Keratinocyte (primary cell): ENCODE results near the gene KCNJ1. TPM values are rescaled to one million over a fixed set of nuclear protein-coding genes. Genes with fewer than 3 reads are reported as not detected.

Experiments
- DNase-seq: peaks from one replicate; pipeline ENCODE4 v3.0.0-alpha.2; 2011; ENCODE audit warnings: low read depth, missing footprints, low spot score
- FAIRE-seq: peaks from 2 replicates; lab custom pipeline; 2011; peaks lifted over from hg19 to GRCh38; lab: Jason Lieb, UNC
- H2AFZ ChIP-seq: 2 replicates; pipeline ENCODE4 v1.6.0; 2012; ENCODE audit warnings: low read length, control low read depth, inconsistent platforms; ENCODE audit not compliant: control insufficient read depth
- H3K27ac ChIP-seq: 2 replicates; pipeline ENCODE4 v1.5.1; 2011; ENCODE audit warnings: low read length; ENCODE audit not compliant: control insufficient read depth, insufficient read depth
- H3K27me3 ChIP-seq: 3 replicates; pipeline ENCODE4 v1.6.0; 2011; ENCODE audit warnings: low read length; ENCODE audit not compliant: control insufficient read depth, insufficient read depth; ENCODE audit errors: extremely low read depth
- H3K36me3 ChIP-seq, 2 experiments: 2 replicates in 1 of 2; 3 replicates in 1 of 2; pipeline ENCODE4 v1.5.1; 2011; ENCODE audit warnings: low read length in 2 of 2, mild to moderate bottlenecking in 1 of 2; ENCODE audit not compliant: control insufficient read depth in 2 of 2, insufficient read depth in 2 of 2; ENCODE audit errors: extremely low read depth in 1 of 2
- H3K4me1 ChIP-seq: 3 replicates; pipeline ENCODE4 v1.5.1; 2011; ENCODE audit warnings: low read length; ENCODE audit not compliant: control insufficient read depth, insufficient read depth; ENCODE audit errors: extremely low read depth
- H3K4me2 ChIP-seq: 3 replicates; pipeline ENCODE4 v1.6.0; 2011; ENCODE audit warnings: low read depth, low read length; ENCODE audit not compliant: control insufficient read depth, insufficient read depth; ENCODE audit errors: extremely low read depth
- H3K4me3 ChIP-seq, 3 experiments: fragments of 200-600 bp in 1 of 3; sonication (generic) in 1 of 3; 2 replicates in 2 of 3; 3 replicates in 1 of 3; pipeline ENCODE4 v1.5.1; 2011 to 2016; ENCODE audit warnings: low read length in 3 of 3, mild to moderate bottlenecking in 3 of 3, control low read depth in 2 of 3, inconsistent platforms in 1 of 3, low read depth in 1 of 3, mixed read lengths in 1 of 3, mixed run types in 1 of 3, moderate library complexity in 1 of 3; ENCODE audit not compliant: control insufficient read depth in 2 of 3, insufficient read depth in 2 of 3; ENCODE audit errors: extremely low read depth in 1 of 3
- H3K79me2 ChIP-seq: 2 replicates; pipeline ENCODE4 v1.6.0; 2012; ENCODE audit warnings: low read length; ENCODE audit not compliant: control insufficient read depth, insufficient read depth
- H3K9ac ChIP-seq: 3 replicates; pipeline ENCODE4 v1.6.0; 2011; ENCODE audit warnings: low read length; ENCODE audit not compliant: control insufficient read depth, insufficient read depth; ENCODE audit errors: extremely low read depth
- H3K9me1 ChIP-seq: 3 replicates; pipeline ENCODE4 v1.6.0; 2011; ENCODE audit warnings: low read length; ENCODE audit not compliant: control insufficient read depth, insufficient read depth; ENCODE audit errors: extremely low read depth
- H3K9me3 ChIP-seq: 2 replicates; pipeline ENCODE4 v1.5.1; 2012; ENCODE audit warnings: low read depth, low read length; ENCODE audit not compliant: control insufficient read depth
- H4K20me1 ChIP-seq: 3 replicates; pipeline ENCODE4 v1.6.0; 2011; ENCODE audit warnings: low read length; ENCODE audit not compliant: control insufficient read depth, insufficient read depth; ENCODE audit errors: extremely low read depth
- EZH2 ChIP-seq: IDR thresholded peaks from one replicate; pipeline ENCODE4 v1.6.1; 2012; ENCODE audit warnings: inconsistent platforms, mild to moderate bottlenecking, low read length, moderate library complexity
- dilution Hi-C: fragments of 300-500 bp; cut with MboI; formaldehyde crosslinking; loops from one replicate; pipeline ENCODE4 v1.7.0; 2020; ENCODE audit warnings: low sequenced_read_pairs; ENCODE audit not compliant: extremely low pct_ligation_motif_present
- polyA plus RNA-seq, 5 experiments: library from polyadenylated mRNA; depleted of rRNA in 3 of 5; stranded (reverse) in 3 of 5; stranded (forward) in 1 of 5; unstranded in 1 of 5; fragments of >200 nt; gene quantifications; 1 replicate in 1 of 5; 2 replicates in 3 of 5; 3 replicates in 1 of 5; pipeline versions ENCODE4 v1.2.1 to v1.2.3, GENCODE V29; 2011 to 2012; ENCODE audit warnings: missing spikeins in 2 of 5, low read depth in 1 of 5, low replicate concordance in 1 of 5
- TF ChIP-seq, protein P1 (sequence below), 3 experiments: IDR thresholded peaks in 1 of 3; conservative IDR thresholded peaks in 1 of 3; optimal IDR thresholded peaks in 1 of 3; 2 replicates in 2 of 3; 3 replicates in 1 of 3; pipeline versions ENCODE3 to v1.5.1; 2011; ENCODE audit warnings: low read length in 3 of 3, mild to moderate bottlenecking in 3 of 3, moderate library complexity in 2 of 3, control low read depth in 1 of 3, inconsistent platforms in 1 of 3; ENCODE audit not compliant: insufficient read depth in 2 of 3; ENCODE audit errors: extremely low read depth in 1 of 3

KCNJ1 gene
- polyA plus RNA-seq, 1 donor (not counting 4 experiments of a cell fraction or from before 2014, with no cell fraction given) = 0.12 TPM

DNA sequence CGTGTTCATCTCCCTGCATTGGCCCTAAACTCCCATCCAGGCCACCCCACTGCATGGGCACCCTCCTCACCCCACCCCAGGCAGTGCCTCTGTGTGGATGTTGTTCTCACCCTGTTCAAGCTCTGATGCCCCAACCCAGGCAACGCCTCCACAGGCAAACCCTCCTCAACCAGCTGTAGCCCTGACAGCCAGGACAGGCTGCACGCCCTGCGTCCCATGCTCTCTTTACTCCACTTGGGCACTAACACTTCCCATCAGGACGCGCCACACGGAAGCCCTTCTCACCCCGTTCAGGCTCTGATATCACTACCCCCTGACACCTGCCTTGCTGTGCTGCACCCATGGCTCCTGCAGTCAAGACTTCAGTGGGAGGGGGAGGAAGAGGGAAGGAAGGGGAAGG lies 47.9 kb downstream of the KCNJ1 start:
- Histone ChIP-seq H3K9me3 (no peaks in the 10 kb centered on the region), H3K27ac (no peak overlapping the region), H3K79me2 (no peaks in the 10 kb centered on the region), H4K20me1 (no peaks in the 10 kb centered on the region), H3K27me3 (peaks cover 24% of the 10 kb centered on the region), H2AFZ (no peak overlapping the region), H3K4me3 (no peak overlapping the region), H3K9me1 (no peaks in the 10 kb centered on the region), H3K4me1 (no peaks in the 10 kb centered on the region), H3K4me2 (no peak overlapping the region), H3K9ac (no peak overlapping the region), H3K36me3 (no peaks in the 10 kb centered on the region)
- DNase-seq (no peak), FAIRE-seq (no peak)
- TF ChIP-seq, protein P1, sequence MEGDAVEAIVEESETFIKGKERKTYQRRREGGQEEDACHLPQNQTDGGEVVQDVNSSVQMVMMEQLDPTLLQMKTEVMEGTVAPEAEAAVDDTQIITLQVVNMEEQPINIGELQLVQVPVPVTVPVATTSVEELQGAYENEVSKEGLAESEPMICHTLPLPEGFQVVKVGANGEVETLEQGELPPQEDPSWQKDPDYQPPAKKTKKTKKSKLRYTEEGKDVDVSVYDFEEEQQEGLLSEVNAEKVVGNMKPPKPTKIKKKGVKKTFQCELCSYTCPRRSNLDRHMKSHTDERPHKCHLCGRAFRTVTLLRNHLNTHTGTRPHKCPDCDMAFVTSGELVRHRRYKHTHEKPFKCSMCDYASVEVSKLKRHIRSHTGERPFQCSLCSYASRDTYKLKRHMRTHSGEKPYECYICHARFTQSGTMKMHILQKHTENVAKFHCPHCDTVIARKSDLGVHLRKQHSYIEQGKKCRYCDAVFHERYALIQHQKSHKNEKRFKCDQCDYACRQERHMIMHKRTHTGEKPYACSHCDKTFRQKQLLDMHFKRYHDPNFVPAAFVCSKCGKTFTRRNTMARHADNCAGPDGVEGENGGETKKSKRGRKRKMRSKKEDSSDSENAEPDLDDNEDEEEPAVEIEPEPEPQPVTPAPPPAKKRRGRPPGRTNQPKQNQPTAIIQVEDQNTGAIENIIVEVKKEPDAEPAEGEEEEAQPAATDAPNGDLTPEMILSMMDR (optimal IDR thresholded peaks at IDR 0.05 in 1 of 3, IDR thresholded peaks at IDR 0.05 in 1 of 3, conservative IDR thresholded peaks at IDR 0.05 in 1 of 3; ENCODE audit: extremely low read depth in 1 of 3, insufficient read depth in 2 of 3, low read length in 3 of 3) = no peak
- TF ChIP-seq EZH2 = no peak
- dilution Hi-C loops = no loop called here

DNA sequence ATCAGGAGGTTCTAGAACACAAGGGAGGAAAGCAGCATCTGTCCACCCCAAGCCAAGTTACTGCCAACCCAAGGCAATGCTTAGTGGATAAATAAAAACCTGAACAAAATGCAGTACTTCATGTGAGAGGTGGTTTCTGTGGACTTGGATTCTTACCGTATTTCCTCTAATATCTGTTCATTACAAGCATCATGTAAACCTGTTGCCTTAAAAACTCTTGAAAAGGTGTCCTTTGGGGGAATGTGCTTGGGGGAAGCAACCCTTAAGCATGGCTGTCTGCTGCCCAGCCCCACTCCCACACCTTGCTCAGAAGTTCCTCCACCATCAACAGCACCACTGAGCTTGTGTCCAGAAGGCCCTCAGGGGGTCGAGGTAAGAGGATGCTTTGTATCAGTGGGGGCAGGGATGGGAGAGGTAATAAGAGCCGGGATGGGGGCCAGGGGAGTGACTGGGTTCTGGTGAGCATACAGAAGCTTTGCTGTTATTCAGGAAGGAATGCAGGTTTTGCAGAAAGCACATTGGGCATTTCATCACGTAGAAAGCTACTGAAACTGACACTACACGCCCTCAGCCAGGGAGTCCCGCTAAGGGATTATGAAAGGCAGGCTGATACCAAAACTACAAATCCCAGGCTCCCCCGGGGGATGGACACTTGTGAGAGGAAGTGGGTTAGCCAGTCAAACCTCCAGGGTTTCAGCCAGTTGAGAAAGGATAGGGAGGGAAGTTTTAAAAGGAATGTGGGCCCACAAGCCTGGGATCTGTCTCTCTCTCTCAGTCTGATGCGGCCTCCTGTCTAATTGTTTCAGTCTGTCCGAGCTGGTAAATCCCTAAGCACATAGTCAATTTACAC lies 52.0 kb downstream of the KCNJ1 start:
- Histone ChIP-seq H3K9me1 (no peaks in the 10 kb centered on the region), H4K20me1 (no peaks in the 10 kb centered on the region), H3K79me2 (no peaks in the 10 kb centered on the region), H3K4me2 (no peak overlapping the region), H3K4me1 (no peaks in the 10 kb centered on the region), H3K27me3 (peaks cover 6% of the 10 kb centered on the region), H3K36me3 (no peaks in the 10 kb centered on the region), H3K27ac (no peak overlapping the region), H3K4me3 (no peak overlapping the region), H3K9me3 (no peaks in the 10 kb centered on the region), H3K9ac (no peak overlapping the region), H2AFZ (no peak overlapping the region)
- FAIRE-seq (no peak), DNase-seq (no peak)
- TF ChIP-seq, protein P1 (optimal IDR thresholded peaks at IDR 0.05 in 1 of 3, IDR thresholded peaks at IDR 0.05 in 1 of 3, conservative IDR thresholded peaks at IDR 0.05 in 1 of 3; ENCODE audit: extremely low read depth in 1 of 3, insufficient read depth in 2 of 3, low read length in 3 of 3) = no peak
- no peak for TF ChIP-seq EZH2
- dilution Hi-C loops = no loop called here
